HG03457 (cell line): ENCODE measurements around the gene BOLA3.
"Not testable (repeated sequence)": the region's sequence is repeated elsewhere in the genome, so short reads cannot be mapped to it uniquely, and the experiment has no call there.

Experiments used
- ATAC-seq: cut with Tn5 transposase; IDR thresholded peaks from one replicate; pipeline ENCODE4 v1.9.1; 2021; ENCODE audit warnings: moderate number of reproducible peaks; ENCODE audit not compliant: unreplicated experiment

BOLA3 gene

DNA sequence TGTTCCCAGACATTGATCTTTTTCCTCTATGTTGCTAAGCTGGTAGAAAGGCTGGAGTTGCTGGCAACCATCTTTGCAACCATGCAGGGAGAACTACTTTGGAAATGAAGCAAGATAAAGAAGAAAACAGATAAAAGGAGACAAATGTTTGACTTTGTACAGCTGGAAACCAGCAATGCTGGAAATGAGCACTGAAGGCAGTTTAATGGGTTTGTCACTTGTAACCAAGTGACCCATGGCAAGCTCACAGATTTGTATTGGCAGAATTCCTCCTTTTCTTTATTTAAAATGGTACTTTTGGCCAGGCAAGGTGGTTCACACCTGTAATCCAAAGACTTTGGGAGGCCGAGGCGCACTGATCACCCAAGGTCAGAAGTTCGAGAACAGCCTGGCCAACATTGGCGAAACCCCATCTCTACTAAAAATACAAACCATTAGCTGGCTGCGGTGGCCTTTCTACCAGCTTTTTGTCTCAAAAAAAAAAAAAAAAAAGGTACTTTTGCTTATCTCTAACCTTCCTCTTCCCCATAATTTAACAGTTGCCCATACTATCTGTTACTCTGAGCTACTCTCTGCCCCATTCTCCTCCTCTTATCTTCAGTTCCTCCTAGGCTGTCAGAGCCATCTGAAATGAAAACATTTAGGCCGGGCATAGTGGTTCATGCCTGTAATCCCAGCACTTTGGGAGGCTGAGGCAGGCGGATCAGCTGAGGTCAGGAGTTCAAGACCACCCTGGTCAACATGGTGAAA lies 2.0 kb upstream of the BOLA3 start:
- no peak for ATAC-seq

DNA sequence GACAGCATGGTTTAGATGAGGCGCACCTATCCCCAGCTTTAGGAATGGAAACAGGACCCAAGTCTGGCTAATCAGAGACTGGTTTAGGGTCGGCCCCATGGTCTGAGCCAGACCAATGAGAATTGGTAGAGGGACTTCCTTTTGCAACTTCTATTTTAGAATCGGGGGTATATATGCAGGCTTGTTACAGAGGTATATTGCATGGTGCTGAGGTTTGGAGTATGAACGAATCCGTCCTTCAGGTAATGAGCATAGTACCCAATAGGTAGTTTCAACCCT lies 1.5 kb upstream of the BOLA3 start:
- ATAC-seq, result no peak

GRCh38 chr2:74148457-74149246 lies 940 bp upstream of the BOLA3 start:
- no peak for ATAC-seq

- ATAC-seq, result peak; percentile 8
Observed at GRCh38 chr2:74146929-74147726, 584 bp downstream of the BOLA3 start.

- ATAC-seq, result no peak
Observed at GRCh38 chr2:74142340-74142739, 5.4 kb downstream of the BOLA3 start.

- ATAC-seq, result no peak
Observed at GRCh38 chr2:74138600-74139323, 8.9 kb downstream of the BOLA3 start.

- ATAC-seq, result no peak
Observed at GRCh38 chr2:74137651-74138599, 9.8 kb downstream of the BOLA3 start.

GRCh38 chr2:74131901-74132300 lies 15.8 kb downstream of the BOLA3 start:
- no peak for ATAC-seq

GRCh38 chr2:74130211-74130995 lies 17.3 kb downstream of the BOLA3 start:
- no peak for ATAC-seq

DNA sequence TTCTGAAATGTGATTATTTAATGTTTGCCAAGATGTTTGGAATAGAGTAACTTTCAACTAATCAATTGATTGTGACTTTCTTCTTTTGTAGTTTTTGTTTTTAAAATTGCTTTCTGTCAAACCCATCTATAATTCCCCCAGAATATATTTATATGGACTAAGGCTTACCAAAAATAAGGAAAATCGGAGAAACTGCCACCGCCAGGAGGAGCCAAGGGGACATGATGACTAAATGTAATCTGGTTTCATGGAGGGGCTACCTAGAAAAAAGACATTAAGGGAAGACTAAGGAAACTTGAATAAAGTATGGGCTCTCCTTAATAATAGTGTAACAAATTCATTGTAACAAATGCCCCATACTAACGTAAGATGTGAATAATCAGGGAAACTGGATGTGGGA lies 19.5 kb downstream of the BOLA3 start:
- ATAC-seq, result no peak

DNA sequence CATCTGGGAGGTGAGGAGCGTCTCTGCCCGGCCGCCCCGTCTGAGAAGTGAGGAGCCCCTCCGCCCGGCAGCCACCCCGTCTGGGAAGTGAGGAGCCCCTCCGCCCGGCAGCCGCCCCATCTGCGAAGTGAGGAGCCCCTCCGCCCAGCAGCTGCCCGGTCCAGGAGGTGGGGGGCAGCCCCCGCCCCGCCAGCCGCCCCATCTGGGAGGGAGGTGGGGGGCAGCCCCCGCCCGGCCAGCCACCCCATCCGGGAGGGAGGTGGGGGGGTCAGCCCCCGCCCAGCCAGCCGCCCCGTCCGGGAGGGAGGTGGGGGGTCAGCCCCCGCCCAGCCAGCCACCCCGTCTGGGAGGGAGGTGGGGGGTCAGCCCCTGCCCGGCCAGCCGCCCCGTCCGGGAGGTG lies 23.8 kb downstream of the BOLA3 start:
- not testable (repeated sequence) for ATAC-seq

GRCh38 chr2:74121846-74122245 lies 25.9 kb downstream of the BOLA3 start:
- ATAC-seq, result not testable (repeated sequence)

DNA sequence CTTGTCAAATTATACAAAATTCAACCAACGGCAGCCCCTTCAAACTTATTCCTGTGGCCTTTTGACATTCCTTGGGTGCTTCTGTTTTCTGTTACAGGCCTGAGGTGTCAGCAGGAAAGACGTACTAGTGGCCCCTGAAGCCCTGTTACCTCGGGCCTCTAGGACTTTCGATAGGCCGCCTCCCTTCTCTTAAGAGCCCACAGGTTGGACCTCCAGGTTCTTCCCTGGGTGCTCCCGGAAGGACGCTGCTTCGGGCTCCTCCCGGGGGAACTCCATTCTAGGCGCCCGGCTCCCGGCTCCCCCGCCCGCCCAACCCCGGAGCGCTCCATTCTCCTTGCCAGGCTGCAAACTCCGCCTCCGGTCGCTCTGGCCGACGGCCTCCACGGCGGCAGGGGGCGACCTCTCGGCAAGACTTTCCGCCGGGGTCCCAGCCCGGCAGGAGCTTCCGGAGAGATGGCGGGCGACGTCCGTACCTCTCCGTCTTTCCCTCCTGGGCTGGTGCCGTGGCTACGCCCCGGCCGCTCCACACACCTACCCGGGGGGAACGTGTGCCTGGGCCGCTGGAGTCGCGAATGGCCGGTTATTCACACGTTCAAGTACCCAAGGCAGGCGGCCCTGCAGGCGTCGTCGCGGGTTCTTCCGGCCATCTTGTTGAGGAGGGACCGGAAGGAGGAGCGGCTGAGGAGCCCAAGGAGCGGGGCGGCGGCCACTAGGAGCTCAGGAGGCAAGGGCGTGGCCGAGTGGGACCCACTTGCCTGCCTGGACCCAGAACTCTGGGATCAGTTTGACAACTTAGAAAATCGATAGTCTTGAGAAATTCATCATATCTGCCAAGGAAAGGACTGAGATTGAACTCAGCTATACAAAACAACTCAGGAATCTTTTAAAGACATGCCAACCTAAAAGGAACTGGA lies 27.5 kb downstream of the BOLA3 start:
- ATAC-seq, result peak; percentile 91

- no peak for ATAC-seq
Observed at GRCh38 chr2:74119339-74119738, 28.4 kb downstream of the BOLA3 start.

DNA sequence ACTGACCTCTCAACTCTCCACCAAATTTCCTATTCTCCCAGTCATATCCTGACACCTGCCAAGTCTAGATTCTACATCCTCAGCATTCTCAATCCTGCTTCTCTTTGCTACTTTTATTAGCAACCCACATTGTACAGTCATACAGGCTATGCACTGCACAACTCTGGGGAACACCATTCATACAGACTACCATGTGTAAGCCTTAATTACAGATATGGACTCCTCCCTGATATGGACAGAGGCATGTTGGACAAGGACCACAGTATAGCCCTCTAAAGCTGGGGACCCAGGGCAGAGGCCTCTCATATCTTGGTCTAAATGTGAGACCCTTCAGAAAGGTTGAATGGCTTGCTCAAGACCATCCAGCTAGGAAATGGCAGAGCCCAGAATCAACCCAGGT lies 36.3 kb downstream of the BOLA3 start:
- no peak for ATAC-seq

- no peak for ATAC-seq
Observed at GRCh38 chr2:74110537-74110936, 37.2 kb downstream of the BOLA3 start.

DNA sequence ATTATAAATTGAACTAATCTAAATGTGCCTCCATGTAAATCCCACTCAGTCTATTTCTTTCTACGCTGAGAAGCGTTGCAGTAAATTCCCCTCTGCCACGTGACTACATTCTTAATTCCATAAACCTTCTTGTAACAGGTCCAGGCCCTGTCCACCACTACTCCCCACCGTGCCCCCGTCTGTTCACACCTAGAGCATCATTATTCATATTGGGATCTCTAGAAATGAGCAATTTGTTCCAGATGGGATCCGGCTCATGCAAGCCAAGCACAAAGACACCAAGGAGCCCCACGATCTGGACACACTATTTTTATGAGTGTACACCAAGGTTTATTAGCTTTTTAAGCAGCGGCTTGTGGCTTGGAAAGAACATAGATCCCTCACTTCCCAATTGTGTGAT lies 38.2 kb downstream of the BOLA3 start:
- ATAC-seq, result no peak

DNA sequence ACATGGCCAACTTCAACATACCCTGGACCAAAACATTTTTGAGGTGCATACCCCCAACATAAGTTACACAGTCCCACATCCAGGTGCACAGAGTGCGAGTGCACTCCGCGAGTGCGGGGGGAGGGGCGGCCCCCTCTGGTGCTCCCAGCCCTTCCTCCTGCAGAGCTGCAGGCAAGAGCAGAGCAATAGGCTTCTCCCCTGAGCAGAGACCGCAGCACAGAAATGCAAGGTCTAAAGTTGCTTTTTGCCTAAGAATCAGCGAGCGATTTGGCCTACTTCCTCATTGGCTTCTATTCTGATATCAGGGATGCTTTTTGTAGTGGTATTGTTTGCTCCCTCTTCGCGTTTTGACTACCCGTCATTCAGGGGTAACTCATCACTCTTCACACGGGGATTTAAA lies 40.6 kb downstream of the BOLA3 start:
- ATAC-seq, result no peak
